ENCODE results near the gene SEMA6A. TPM values are rescaled to one million over a fixed set of nuclear protein-coding genes. Genes with fewer than 3 reads are reported as not detected.
A peak's percentile ranks its signal among the peaks of the same experiment; 100 is the strongest.

Gene SEMA6A
- total and polyA plus RNA-seq, 9 of the 15 experiments (the other 6 are each of a cell fraction or from before 2014, with no cell fraction given): 0.04 to 0.42 (median 0.18) TPM; not detected in 5

GRCh38 chr5:116395631-116396203, 178.9 kb downstream of the SEMA6A start:
- Histone ChIP-seq H3K79me2 (ENCODE audit: control insufficient read depth, insufficient read depth, low read length) (no peaks in the 10 kb centered on the region), H3K9me1 (ENCODE audit: control insufficient read depth, insufficient read depth, low read length) (no peaks in the 10 kb centered on the region), H3K4me2 (ENCODE audit: insufficient read depth, low read length) (no peak overlapping the region), H3K9ac (ENCODE audit: insufficient read depth in 1 of 2, low read depth in 2 of 2, low read length in 2 of 2) (no peak overlapping the region), H3K27ac (ENCODE audit: extremely low read depth, low read depth, low read length) (no peak overlapping the region), H3K27me3 (ENCODE audit: control insufficient read depth in 2 of 2, insufficient read depth in 2 of 2, low read length in 2 of 2) (no peaks in the 10 kb centered on the region), H3K9me3 (replicated peaks; ENCODE audit: control insufficient read depth, insufficient read depth, low read depth, low read length) (no peaks in the 10 kb centered on the region), H3K4me3 (no peak overlapping the region), H2AFZ (ENCODE audit: low read depth, low read length) (no peak overlapping the region), H4K20me1 (replicated peaks; ENCODE audit: control insufficient read depth, insufficient read depth, low read length) (no peaks in the 10 kb centered on the region), H3K36me3 (ENCODE audit: control insufficient read depth, insufficient read depth, low read length) (no peaks in the 10 kb centered on the region), H3K4me1 (replicated peaks in 1 of 2; ENCODE audit: control insufficient read depth in 2 of 2, insufficient read depth in 2 of 2, low read length in 2 of 2) (no peaks in the 10 kb centered on the region)
- DNase-seq (ENCODE audit: extremely low read depth in 1 of 4, low spot score in 3 of 4) (no peak), FAIRE-seq (no peak), ATAC-seq (no peak)
- in situ Hi-C loops (cut with MboI): no loop called here
- BruUV-seq (replicated peaks): no TSS peak
- 9% methylated on average over 4 of the region's 4 CpGs for WGBS (ENCODE audit: insufficient coverage, low coverage, missing lambda C conversion rate)
- TF ChIP-seq ZNF398 (CRISPR knock-in tag; IDR thresholded peaks at IDR 0.05) (no peak), HDAC8 (tag; IDR thresholded peaks at IDR 0.05) (no peak), CAMTA2 (CRISPR knock-in tag; conservative IDR thresholded peaks at IDR 0.05) (no peak), MEF2D (tag; conservative IDR thresholded peaks at IDR 0.05; ENCODE audit: low read depth) (peak; percentile 61; the same call in 1 of the 2 replicates), GTF2B (IDR thresholded peaks at IDR 0.05; ENCODE audit: extremely low read depth, insufficient read length) (no peak), ZNF445 (CRISPR knock-in tag; IDR thresholded peaks at IDR 0.05; ENCODE audit: low read depth) (no peak), ELF1 (tag; IDR thresholded peaks at IDR 0.05) (no peak), MAFK (IDR thresholded peaks at IDR 0.05; ENCODE audit: low read length) (no peak)
- intact Hi-C loops (cut with micrococcal nuclease): no loop called here
- POLR2A ChIA-PET: interaction anchor here (0.9 to 2.5 kb wide), 3 partner anchors 8 to 23 kb away, joined by 3 to 8 read pairs (median 6); no protein-coding TSS in a partner anchor
- CTCF ChIA-PET (ENCODE audit: low intra/inter-chr PET ratio): no interaction called here

All from K562 (cell line).